Fibroblast of lung (primary cell): ENCODE data around the gene DRD2.

Source experiments
- EZH2 ChIP-seq: IDR thresholded peaks from 2 replicates; pipeline ENCODE4 v1.5.1; 2012; ENCODE audit warnings: low read length, control low read depth, mild to moderate bottlenecking; ENCODE audit errors: missing control alignments
- TF ChIP-seq, protein P1 (sequence below), 2 donors: IDR thresholded peaks in 1 of 2; conservative IDR thresholded peaks in 1 of 2; 1 replicate in 1 of 2; 2 replicates in 1 of 2; pipeline ENCODE4 v1.5.1; 2011 to 2012; ENCODE audit warnings: low read length in 2 of 2, control low read depth in 1 of 2, inconsistent platforms in 1 of 2, low read depth in 1 of 2, mild to moderate bottlenecking in 1 of 2

DNA sequence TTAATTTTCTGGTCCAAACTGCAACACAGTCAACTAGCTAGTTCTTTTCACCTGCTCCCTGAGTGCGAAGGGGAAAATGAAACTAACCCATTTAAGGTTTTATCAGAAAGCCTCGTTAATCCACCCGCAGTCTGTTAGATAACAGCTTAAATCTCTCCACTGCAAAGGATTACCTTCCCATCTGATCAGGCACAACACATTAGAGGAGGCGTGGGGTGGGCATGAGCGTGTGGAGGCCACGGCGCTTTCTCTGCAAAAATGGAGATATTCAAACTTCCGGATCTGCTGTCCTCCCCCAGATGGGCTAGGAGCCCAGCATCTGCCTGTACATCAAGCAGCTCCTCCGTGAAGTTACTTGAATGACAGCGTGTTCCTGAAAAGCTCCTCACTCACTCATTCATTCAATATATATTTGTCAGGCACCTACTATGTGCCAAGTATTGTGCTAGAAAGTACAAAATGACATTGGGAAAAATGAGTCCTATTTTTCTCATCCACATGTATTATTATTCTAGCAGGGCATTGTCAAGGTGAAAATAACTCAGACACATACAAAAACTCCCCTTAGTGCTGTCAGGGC, 101.1 kb downstream of the DRD2 start:
- TF ChIP-seq, protein P1, sequence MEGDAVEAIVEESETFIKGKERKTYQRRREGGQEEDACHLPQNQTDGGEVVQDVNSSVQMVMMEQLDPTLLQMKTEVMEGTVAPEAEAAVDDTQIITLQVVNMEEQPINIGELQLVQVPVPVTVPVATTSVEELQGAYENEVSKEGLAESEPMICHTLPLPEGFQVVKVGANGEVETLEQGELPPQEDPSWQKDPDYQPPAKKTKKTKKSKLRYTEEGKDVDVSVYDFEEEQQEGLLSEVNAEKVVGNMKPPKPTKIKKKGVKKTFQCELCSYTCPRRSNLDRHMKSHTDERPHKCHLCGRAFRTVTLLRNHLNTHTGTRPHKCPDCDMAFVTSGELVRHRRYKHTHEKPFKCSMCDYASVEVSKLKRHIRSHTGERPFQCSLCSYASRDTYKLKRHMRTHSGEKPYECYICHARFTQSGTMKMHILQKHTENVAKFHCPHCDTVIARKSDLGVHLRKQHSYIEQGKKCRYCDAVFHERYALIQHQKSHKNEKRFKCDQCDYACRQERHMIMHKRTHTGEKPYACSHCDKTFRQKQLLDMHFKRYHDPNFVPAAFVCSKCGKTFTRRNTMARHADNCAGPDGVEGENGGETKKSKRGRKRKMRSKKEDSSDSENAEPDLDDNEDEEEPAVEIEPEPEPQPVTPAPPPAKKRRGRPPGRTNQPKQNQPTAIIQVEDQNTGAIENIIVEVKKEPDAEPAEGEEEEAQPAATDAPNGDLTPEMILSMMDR (conservative IDR thresholded peaks at IDR 0.05 in 1 of 2, IDR thresholded peaks at IDR 0.05 in 1 of 2; ENCODE audit: low read depth in 1 of 2, low read length in 2 of 2), result no peak
- TF ChIP-seq EZH2, result no peak
